HG03135 (cell line): Measurements from ENCODE around the gene ST6GALNAC2.
A peak's percentile ranks its signal among the peaks of the same experiment; 100 is the strongest.
"Not testable (repeated sequence)": the region's sequence is repeated elsewhere in the genome, so short reads cannot be mapped to it uniquely, and the experiment has no call there.

Source experiments
- ATAC-seq: cut with Tn5 transposase; IDR thresholded peaks from one replicate; pipeline ENCODE4 v1.9.1; 2021; ENCODE audit warnings: mild to moderate bottlenecking, moderate library complexity; ENCODE audit not compliant: unreplicated experiment

Gene ST6GALNAC2

DNA sequence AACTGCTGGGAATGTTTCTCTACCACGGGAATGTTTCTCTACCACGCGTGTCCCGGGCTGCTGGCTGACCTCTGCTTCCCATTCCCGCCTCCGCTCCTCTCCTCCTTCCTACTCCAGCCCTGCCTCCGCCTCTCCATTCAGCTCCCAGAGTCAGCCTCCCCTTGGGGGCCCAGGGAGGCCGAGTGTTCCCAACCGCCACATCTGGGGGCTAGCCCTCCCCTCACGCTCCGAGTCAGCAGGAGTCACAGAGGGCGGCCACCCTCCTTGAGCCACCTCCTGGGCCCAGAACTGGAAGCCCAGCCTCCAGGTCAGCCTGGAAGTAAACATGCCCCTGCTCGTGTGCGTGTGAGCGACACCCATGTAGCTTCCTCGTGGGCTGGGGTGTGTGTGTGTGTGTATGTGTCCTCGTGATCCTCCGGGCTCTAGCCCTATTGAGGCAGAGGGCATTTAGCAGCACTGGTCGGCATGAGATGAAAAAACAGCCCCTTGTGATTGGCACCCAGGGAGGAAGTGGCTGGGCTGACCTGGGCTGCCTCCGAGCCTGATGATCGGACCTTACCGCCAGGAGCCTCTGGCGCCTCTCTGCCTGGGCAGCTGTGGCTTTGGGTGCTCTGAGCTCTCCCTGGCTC, 55.5 kb downstream of the ST6GALNAC2 start:
- no peak for ATAC-seq

GRCh38 chr17:76529224-76530094, 56.2 kb downstream of the ST6GALNAC2 start:
- no peak for ATAC-seq

- no peak for ATAC-seq
These were observed 57.0 kb downstream of the ST6GALNAC2 start for GRCh38 chr17:76528528-76529223.

- ATAC-seq: peak; percentile 45
These were observed 57.5 kb downstream of the ST6GALNAC2 start for GRCh38 chr17:76528156-76528527.

GRCh38 chr17:76527430-76528111, 58.1 kb downstream of the ST6GALNAC2 start:
- peak; percentile 54 for ATAC-seq

DNA sequence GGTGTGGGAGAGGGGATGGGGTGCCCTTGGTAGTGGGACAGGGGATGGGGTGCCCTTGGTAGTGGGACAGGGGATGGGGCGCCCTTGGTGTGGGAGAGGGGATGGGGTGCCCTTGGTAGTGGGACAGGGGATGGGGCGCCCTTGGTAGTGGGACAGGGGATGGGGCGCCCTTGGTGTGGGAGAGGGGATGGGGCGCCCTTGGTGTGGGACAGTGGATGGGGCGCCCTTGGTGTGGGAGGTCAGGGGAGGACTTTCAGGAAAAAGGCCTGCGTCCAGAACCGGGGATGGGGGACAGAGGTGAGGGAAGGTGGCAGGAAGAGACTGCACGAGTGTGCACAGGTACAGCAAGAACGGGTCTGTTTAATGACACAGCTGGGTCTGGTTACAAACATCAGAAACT, 58.6 kb downstream of the ST6GALNAC2 start:
- not testable (repeated sequence) for ATAC-seq

DNA sequence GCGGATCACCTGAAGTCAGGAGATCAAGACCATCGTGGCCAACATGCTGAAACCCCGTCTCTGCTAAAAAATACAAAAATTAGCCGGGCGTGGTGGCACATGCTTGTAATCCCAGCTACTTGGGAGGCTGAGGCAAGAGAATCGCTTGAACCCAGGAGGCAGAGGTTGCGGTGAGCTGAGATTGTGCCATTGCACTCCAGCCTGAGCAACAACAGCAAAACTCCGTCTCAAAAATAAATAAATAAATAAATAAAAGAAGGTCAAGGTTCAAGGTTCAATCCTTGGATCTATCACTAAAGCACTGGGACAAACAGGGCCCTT, 60.2 kb downstream of the ST6GALNAC2 start:
- not testable (repeated sequence) for ATAC-seq

GRCh38 chr17:76524598-76525512, 60.8 kb downstream of the ST6GALNAC2 start:
- no peak for ATAC-seq

DNA sequence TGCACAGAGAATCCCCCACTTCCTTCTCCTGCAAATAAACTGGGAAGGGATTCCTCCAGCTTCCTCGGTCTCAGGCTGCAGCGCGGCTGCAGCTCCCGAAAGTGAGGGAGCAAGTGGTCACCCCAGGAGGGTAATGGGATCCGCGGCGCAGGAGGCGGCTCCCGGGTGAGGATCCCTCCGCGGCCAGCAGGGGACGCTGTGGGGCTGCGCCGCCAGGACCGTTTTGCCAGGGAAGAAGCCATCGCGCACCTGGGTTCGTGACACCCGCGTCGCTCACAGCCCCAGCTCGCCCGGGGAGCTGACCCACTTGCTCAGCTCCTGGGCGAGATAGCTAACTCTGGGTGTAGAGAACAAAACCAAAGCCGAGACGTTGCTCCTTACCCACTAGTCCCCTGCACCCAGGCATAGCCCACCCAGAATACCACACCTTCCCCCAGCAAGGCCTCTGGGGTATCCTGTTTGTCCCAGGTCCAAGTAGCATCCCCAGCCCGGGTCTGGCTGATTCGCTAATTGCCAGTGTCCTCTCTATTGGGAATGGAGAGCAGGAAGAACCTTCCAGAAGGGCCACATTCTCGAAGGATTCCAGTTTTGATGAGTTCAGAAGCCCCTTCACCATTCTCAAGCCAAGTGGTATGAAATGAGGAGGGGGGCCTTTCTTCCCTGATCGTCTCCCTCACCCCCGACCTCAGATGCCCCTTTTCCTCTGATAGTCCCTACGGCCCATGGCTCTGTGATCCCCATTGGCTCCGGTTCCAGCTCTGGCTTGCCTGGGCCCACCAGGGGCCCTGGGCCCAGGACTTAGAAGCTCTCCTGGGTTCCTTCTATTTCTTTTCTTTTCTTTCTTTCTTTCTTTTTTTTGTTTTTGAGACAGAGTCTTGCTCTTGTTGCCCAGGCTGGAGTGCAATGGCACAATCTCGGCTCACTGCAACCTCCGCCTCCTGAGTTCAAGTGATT, 62.3 kb downstream of the ST6GALNAC2 start:
- no peak for ATAC-seq

DNA sequence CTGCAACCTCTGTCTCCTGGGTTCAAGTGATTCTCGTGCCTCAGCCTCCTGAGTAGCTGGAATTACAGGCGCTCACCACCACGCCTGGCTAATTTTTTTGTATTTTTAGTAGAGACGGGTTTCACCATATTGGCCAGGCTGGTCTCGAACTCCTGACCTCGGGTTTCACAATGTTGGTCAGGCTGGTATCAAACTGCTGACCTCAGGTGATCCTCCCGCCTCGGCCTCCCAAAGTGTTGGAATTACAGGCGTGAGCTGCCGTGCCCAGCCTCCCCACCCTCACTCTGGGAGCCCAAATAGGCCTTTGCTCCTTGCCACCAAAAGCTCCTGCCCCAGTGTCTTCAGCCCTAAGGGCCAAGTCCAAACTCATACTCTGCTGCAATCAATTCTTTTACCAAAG, 64.0 kb downstream of the ST6GALNAC2 start:
- not testable (repeated sequence) for ATAC-seq

DNA sequence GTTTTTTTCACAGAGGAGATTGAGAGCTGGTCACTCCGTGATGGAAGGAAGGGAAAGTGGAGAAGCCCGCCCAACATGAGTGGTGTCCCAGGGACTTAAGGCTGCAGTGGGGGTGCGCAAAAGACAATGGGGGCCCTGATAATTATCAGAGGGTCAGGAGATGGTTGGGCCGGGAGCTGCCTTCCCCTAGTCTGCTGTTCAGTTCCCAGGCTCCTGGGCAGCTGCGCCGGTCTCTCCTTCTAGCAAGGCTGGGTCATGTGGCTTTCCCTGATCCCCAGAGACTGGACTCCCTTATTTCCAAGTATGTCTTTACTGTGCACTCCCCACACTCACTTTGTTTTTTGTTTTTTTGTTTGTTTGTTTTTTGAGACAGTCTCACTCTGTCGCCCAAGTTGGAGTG, 64.4 kb downstream of the ST6GALNAC2 start:
- ATAC-seq: no peak

- ATAC-seq: no peak
These were observed 66.4 kb downstream of the ST6GALNAC2 start for GRCh38 chr17:76519048-76519966.

- ATAC-seq: no peak
These were observed 68.0 kb downstream of the ST6GALNAC2 start for GRCh38 chr17:76517638-76518038.
